HL-60 (cell line): Measurements from ENCODE around the gene NEK8.

Source experiments
- DNase-seq, 2 experiments: peaks; one replicate each; pipeline ENCODE4 v3.0.0-alpha.2; 2010 to 2020; ENCODE audit warnings: low read depth in 1 of 2, low spot score in 1 of 2
- H3K27ac ChIP-seq: fragments of 250-450 bp; sonication (Bioruptor Pico); replicated peaks from 2 replicates; pipeline ENCODE4 v1.5.1; 2020; ENCODE audit warnings: mild to moderate bottlenecking, moderate library complexity
- H3K27me3 ChIP-seq: fragments of 250-450 bp; sonication (Bioruptor Pico); 2 replicates; pipeline ENCODE4 v1.5.1; 2021; ENCODE audit warnings: mild to moderate bottlenecking, moderate library complexity; ENCODE audit not compliant: insufficient read depth, poor library complexity, severe bottlenecking
- H3K4me3 ChIP-seq: replicated peaks from 2 replicates; pipeline ENCODE4 v1.5.1; 2011; ENCODE audit warnings: mild to moderate bottlenecking, control low read depth, low read length; ENCODE audit not compliant: insufficient read depth
- CTCF ChIP-seq: IDR thresholded peaks from one replicate; pipeline ENCODE4 v1.5.1; 2011; ENCODE audit warnings: low read length, control low read depth, inconsistent platforms; ENCODE audit not compliant: insufficient read depth
- GABPA ChIP-seq: IDR thresholded peaks from 2 replicates; pipeline ENCODE4 v1.6.1; 2012; ENCODE audit warnings: low read depth
- POLR2AphosphoS5 ChIP-seq: IDR thresholded peaks from 2 replicates; pipeline ENCODE4 v1.6.1; 2012; ENCODE audit warnings: low read depth
- REST ChIP-seq: IDR thresholded peaks from 2 replicates; pipeline ENCODE4 v1.6.1; 2012; ENCODE audit warnings: low read depth; ENCODE audit not compliant: insufficient replicate concordance
- SPI1 ChIP-seq: IDR thresholded peaks from 2 replicates; pipeline ENCODE4 v1.6.1; 2012; ENCODE audit warnings: low read depth, mild to moderate bottlenecking, borderline replicate concordance

NEK8 gene

GRCh38 chr17:28745786-28746411 is 17.3 kb downstream of the NEK8 start:
- Histone ChIP-seq H3K27me3 (no peaks in the 10 kb centered on the region), H3K27ac (no peak overlapping the region), H3K4me3 (no peak overlapping the region)
- no peak for DNase-seq
- TF ChIP-seq REST (no peak), SPI1 (no peak)

- DNase-seq: no peak
- H3K4me3 ChIP-seq: no peak overlapping the region
- TF ChIP-seq CTCF (no peak), POLR2AphosphoS5 (no peak), REST (no peak), GABPA (no peak), SPI1 (no peak)
- H3K27me3 ChIP-seq: no peaks in the 10 kb centered on the region
- H3K27ac ChIP-seq: no peak overlapping the region
These were observed 18.0 kb downstream of the NEK8 start for GRCh38 chr17:28746611-28747050.

GRCh38 chr17:28747051-28747691 is 18.6 kb downstream of the NEK8 start:
- DNase-seq: no peak
- Histone ChIP-seq H3K27me3 (no peaks in the 10 kb centered on the region), H3K27ac (no peak overlapping the region), H3K4me3 (no peak overlapping the region)
- TF ChIP-seq CTCF (no peak), REST (no peak), GABPA (no peak), SPI1 (no peak), POLR2AphosphoS5 (no peak)
